GM12878 (cell line): ENCODE data around the gene PCDHB3. TPM values are rescaled to one million over a fixed set of nuclear protein-coding genes. Genes with fewer than 3 reads are reported as not detected.
"Not testable (repeated sequence)": the region's sequence is repeated elsewhere in the genome, so short reads cannot be mapped to it uniquely, and the experiment has no call there.

Experiments
- ATAC-seq: fragments of 200-7000 bp; cut with Tn5 transposase; 3 replicates; pipeline ENCODE4 v1.9.1; 2020; ENCODE audit warnings: mild to moderate bottlenecking, moderate library complexity
- BruUV-seq: library from RNA; stranded (reverse); fragments of 400-500 nt; replicated peaks from 2 replicates; lab custom pipeline; 2021; lab: Mats Ljungman, UMichigan
- CTCF ChIA-PET: fragments of 300-600 bp; sonication (Branson Sonifier 250); formaldehyde crosslinking; extraction: SDS; loops from one replicate; lab custom pipeline; 2021; ENCODE audit warnings: inconsistent platforms; lab: Yijun Ruan, JAX
- POLR2A ChIA-PET: fragments of 350-600 bp; formaldehyde crosslinking; extraction: SDS; loops from one replicate; lab custom pipeline; 2021; ENCODE audit warnings: inconsistent platforms; lab: Charles Lee
- RAD21 ChIA-PET: fragments of 300-600 bp; sonication (Branson Sonifier 250); formaldehyde crosslinking; loops from one replicate; lab custom pipeline; 2023; ENCODE audit warnings: antibody characterized with exemption; ENCODE audit not compliant: unreplicated experiment; lab: Charles Lee
- SMC1A ChIA-PET: fragments of 300-600 bp; sonication (Branson Sonifier 250); formaldehyde crosslinking; loops from one replicate; lab custom pipeline; 2023; ENCODE audit not compliant: unreplicated experiment, uncharacterized antibody; lab: Charles Lee
- DNase-seq: peaks from one replicate; pipeline ENCODE4 v3.0.0-alpha.2; 2011; ENCODE audit warnings: low read depth, low spot score
- FAIRE-seq: peaks from 3 replicates; lab custom pipeline; 2011; peaks lifted over from hg19 to GRCh38; lab: Jason Lieb, UNC
- H2AFZ ChIP-seq: 2 replicates; pipeline ENCODE4 v1.6.0; 2011; ENCODE audit warnings: low read depth, low read length, control low read depth; ENCODE audit not compliant: control insufficient read depth
- H3K27ac ChIP-seq: 2 replicates; pipeline ENCODE4 v1.5.1; 2011; ENCODE audit warnings: control low read depth; ENCODE audit not compliant: control insufficient read depth, insufficient read depth
- H3K27me3 ChIP-seq, 2 experiments: replicated peaks in 1 of 2; 2 replicates each; pipeline versions ENCODE4 v1.6.0 to v1.6.1; 2011; ENCODE audit warnings: low read length in 1 of 2; ENCODE audit not compliant: control insufficient read depth in 2 of 2, insufficient read depth in 2 of 2
- H3K36me3 ChIP-seq, 2 experiments: 2 replicates each; pipeline ENCODE4 v1.5.1; 2011; ENCODE audit warnings: low read length in 1 of 2; ENCODE audit not compliant: control insufficient read depth in 2 of 2, insufficient read depth in 2 of 2
- H3K4me1 ChIP-seq: 2 replicates; pipeline ENCODE4 v1.6.1; 2011; ENCODE audit warnings: mild to moderate bottlenecking, low read length, moderate library complexity, mixed read lengths; ENCODE audit not compliant: control insufficient read depth, insufficient read depth
- H3K4me2 ChIP-seq: 2 replicates; pipeline ENCODE4 v1.6.0; 2011; ENCODE audit warnings: control low read depth; ENCODE audit not compliant: control insufficient read depth, insufficient read depth
- H3K4me3 ChIP-seq: fragments of 200-600 bp; sonication (generic); 2 replicates; pipeline ENCODE4 v1.5.1; 2016
- H3K79me2 ChIP-seq: 2 replicates; pipeline ENCODE4 v1.6.0; 2011; ENCODE audit warnings: low read length; ENCODE audit not compliant: control insufficient read depth, insufficient read depth
- H3K9ac ChIP-seq: 2 replicates; pipeline ENCODE4 v1.8.0; 2011; ENCODE audit warnings: low read length, control low read depth, mixed read lengths; ENCODE audit not compliant: control insufficient read depth, insufficient read depth
- H3K9me3 ChIP-seq: replicated peaks from 3 replicates; pipeline ENCODE4 v1.5.1; 2011; ENCODE audit warnings: mild to moderate bottlenecking, low read length; ENCODE audit not compliant: control insufficient read depth, insufficient read depth
- H4K20me1 ChIP-seq: 2 replicates; pipeline ENCODE4 v1.6.0; 2011; ENCODE audit not compliant: control insufficient read depth, insufficient read depth
- BCL11A ChIP-seq: IDR thresholded peaks from 2 replicates; pipeline ENCODE4 v1.6.1; 2011; ENCODE audit warnings: low read depth, low read length
- LARP7 ChIP-seq: fragments of 450-650 bp; IDR thresholded peaks from 2 replicates; pipeline ENCODE4 v1.6.1; 2017; ENCODE audit warnings: mild to moderate bottlenecking
- MYC ChIP-seq: IDR thresholded peaks from 2 replicates; pipeline ENCODE4 v1.6.1; 2011; ENCODE audit warnings: mild to moderate bottlenecking, low read length, moderate library complexity, inconsistent platforms; ENCODE audit not compliant: insufficient read depth, insufficient replicate concordance, insufficient read length, severe bottlenecking
- STAT3 ChIP-seq: IDR thresholded peaks from 2 replicates; pipeline ENCODE4 v1.6.1; 2011; ENCODE audit warnings: low read depth, low read length, improper control_type of control experiment
- WGBS: methylation state at CpG from one replicate; pipeline ENCODE4 v1.1.6; 2016; ENCODE audit warnings: low lambda C conversion rate; ENCODE audit not compliant: insufficient replicate concordance, insufficient coverage; ENCODE audit errors: missing lambda C conversion rate; 5-methylcytosine and 5-hydroxymethylcytosine counted together
- in situ Hi-C: fragments of 300-500 bp; cut with MboI; formaldehyde crosslinking; loops from 9 replicates; pipeline ENCODE4 v1.14.3; 2018; ENCODE audit warnings: mixed read lengths
- intact Hi-C: fragments of 100-400 bp; cut with micrococcal nuclease; formaldehyde crosslinking; loops from one replicate; pipeline ENCODE4 v1.14.2; 2022; ENCODE audit not compliant: unreplicated experiment
- polyA plus RNA-seq, 11 experiments: library from polyadenylated mRNA; depleted of rRNA in 4 of 11; unstranded in 6 of 11; stranded (reverse) in 5 of 11; fragments of >200 nt; fragmentation: Nextera tagmentation in 4 of 11; fragmentation: Illumina TruSeq in 1 of 11; extraction: Ambion mirVana in 4 of 11; extraction: Trizol in 1 of 11; gene quantifications; 1 replicate in 1 of 11; 2 replicates in 10 of 11; pipeline versions ENCODE4 v1.2.1 to v1.2.3, GENCODE V29; 2011 to 2016; ENCODE audit warnings: inconsistent platforms in 2 of 11, missing spikeins in 2 of 11, low read depth in 1 of 11
- total RNA-seq, 4 experiments: library from RNA; depleted of rRNA in 3 of 4; stranded (reverse); fragments of >200 nt in 3 of 4; fragmentation: Illumina TruSeq in 1 of 4; extraction: Trizol in 1 of 4; gene quantifications; 2 replicates each; pipeline versions ENCODE4 v1.2.1 to v1.2.3, GENCODE V29; 2013 to 2021
- TF ChIP-seq, protein P1 (sequence below): IDR thresholded peaks from 2 replicates; pipeline ENCODE4 v1.6.1; 2012; ENCODE audit warnings: low read depth, low read length, improper control_type of control experiment
- TF ChIP-seq, protein P2 (sequence below): fragments of 450-650 bp; IDR thresholded peaks from 2 replicates; pipeline ENCODE4 v1.6.1; 2017; ENCODE audit warnings: mild to moderate bottlenecking, moderate library complexity

The PCDHB3 gene
- total and polyA plus RNA-seq, 10 of the 15 experiments (the other 5 are each of a cell fraction or from before 2014, with no cell fraction given): not detected

DNA sequence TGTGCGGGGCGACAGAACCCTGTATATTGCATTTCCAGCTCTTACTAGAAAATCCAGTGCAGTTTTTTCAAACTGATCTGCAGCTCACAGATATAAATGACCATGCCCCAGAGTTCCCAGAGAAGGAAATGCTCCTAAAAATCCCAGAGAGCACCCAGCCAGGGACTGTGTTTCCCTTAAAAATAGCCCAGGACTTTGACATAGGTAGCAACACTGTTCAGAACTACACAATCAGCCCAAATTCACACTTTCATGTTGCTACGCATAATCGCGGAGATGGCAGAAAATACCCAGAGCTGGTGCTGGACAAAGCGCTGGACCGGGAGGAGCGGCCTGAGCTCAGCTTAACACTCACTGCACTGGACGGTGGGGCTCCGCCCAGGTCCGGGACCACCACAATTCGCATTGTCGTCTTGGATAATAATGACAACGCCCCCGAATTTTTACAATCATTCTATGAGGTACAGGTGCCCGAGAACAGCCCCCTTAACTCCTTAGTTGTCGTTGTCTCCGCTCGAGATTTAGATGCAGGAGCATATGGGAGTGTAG, 35.5 kb downstream of the PCDHB3 start (continued):
- no peak for TF ChIP-seq MYC
- TF ChIP-seq, protein P1, sequence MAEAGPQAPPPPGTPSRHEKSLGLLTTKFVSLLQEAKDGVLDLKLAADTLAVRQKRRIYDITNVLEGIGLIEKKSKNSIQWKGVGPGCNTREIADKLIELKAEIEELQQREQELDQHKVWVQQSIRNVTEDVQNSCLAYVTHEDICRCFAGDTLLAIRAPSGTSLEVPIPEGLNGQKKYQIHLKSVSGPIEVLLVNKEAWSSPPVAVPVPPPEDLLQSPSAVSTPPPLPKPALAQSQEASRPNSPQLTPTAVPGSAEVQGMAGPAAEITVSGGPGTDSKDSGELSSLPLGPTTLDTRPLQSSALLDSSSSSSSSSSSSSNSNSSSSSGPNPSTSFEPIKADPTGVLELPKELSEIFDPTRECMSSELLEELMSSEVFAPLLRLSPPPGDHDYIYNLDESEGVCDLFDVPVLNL: no peak
- TF ChIP-seq, all 136 proteins: peak for 0

DNA sequence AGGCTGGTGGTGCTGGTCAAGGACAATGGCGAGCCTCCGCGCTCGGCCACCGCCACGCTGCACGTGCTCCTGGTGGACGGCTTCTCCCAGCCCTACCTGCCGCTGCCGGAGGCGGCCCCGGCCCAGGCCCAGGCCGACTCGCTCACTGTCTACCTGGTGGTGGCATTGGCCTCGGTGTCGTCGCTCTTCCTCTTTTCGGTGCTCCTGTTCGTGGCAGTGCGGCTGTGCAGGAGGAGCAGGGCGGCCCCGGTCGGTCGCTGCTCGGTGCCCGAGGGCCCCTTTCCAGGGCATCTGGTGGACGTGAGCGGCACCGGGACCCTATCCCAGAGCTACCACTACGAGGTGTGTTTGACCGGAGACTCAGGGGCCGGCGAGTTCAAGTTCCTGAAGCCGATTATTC, 37.1 kb downstream of the PCDHB3 start:
- not testable (repeated sequence) for FAIRE-seq

DNA sequence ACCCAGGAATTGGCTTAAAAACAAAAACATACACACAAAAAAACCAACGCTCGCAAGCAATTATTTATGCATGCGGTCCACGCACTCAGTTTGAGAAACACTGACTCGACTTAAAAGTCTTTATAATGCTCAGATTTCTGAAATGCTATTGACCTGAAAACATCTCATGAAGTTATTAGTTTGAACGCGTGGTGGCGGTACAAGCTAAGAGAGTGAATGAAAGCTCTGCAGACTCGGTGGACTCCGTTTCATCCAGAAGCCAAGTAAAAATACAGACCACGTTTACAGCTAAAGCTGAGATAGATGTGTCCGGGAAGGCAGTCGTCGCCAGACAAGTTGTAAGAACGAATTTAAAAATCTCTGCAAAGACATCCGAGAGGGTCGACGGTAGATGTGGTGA, 49.5 kb downstream of the PCDHB3 start, which contains the start of gene PCDHB6:
TSS of gene PCDHB6 (plus strand) at position 246 of the 400 bp plus-strand sequence. CDS start 201 bp downstream, outside the sequence.
- H3K9ac ChIP-seq: no peak within 1 kb of the TSS
- DNase-seq: no peak
- ChIA-PET RAD21 (no interaction called here), POLR2A (no interaction called here), CTCF (interaction anchor here (0.6 to 1.7 kb wide), 2 partner anchors 149 to 414 kb away, joined by 4 read pairs; no protein-coding TSS in a partner anchor), SMC1A (no interaction called here)
- H3K4me1 ChIP-seq: no peaks in the 10 kb centered on the region
- H3K4me3 ChIP-seq: no peak within 1 kb of the TSS
- no TSS peak for BruUV-seq
- H3K27ac ChIP-seq: no peak within 1 kb of the TSS
- no peaks in the 10 kb centered on the region; the same call in 1 of the 3 replicates for H3K9me3 ChIP-seq
- no peak for FAIRE-seq
- in situ Hi-C loops (no loop called here), intact Hi-C loops (no loop called here)
- no peak; the same call in 2 of the 3 replicates for ATAC-seq
- no peaks in the 10 kb centered on the region for H3K27me3 ChIP-seq
- 29% methylated on average over 18 of the region's 18 CpGs for WGBS
- TF ChIP-seq LARP7 (no peak), BCL11A (no peak), STAT3 (no peak)
- TF ChIP-seq, protein P2, sequence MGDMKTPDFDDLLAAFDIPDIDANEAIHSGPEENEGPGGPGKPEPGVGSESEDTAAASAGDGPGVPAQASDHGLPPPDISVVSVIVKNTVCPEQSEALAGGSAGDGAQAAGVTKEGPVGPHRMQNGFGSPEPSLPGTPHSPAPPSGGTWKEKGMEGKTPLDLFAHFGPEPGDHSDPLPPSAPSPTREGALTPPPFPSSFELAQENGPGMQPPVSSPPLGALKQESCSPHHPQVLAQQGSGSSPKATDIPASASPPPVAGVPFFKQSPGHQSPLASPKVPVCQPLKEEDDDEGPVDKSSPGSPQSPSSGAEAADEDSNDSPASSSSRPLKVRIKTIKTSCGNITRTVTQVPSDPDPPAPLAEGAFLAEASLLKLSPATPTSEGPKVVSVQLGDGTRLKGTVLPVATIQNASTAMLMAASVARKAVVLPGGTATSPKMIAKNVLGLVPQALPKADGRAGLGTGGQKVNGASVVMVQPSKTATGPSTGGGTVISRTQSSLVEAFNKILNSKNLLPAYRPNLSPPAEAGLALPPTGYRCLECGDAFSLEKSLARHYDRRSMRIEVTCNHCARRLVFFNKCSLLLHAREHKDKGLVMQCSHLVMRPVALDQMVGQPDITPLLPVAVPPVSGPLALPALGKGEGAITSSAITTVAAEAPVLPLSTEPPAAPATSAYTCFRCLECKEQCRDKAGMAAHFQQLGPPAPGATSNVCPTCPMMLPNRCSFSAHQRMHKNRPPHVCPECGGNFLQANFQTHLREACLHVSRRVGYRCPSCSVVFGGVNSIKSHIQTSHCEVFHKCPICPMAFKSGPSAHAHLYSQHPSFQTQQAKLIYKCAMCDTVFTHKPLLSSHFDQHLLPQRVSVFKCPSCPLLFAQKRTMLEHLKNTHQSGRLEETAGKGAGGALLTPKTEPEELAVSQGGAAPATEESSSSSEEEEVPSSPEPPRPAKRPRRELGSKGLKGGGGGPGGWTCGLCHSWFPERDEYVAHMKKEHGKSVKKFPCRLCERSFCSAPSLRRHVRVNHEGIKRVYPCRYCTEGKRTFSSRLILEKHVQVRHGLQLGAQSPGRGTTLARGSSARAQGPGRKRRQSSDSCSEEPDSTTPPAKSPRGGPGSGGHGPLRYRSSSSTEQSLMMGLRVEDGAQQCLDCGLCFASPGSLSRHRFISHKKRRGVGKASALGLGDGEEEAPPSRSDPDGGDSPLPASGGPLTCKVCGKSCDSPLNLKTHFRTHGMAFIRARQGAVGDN: no peak
- H4K20me1 ChIP-seq: no peaks in the 10 kb centered on the region
- no peak within 1 kb of the TSS for H3K4me2 ChIP-seq
- no peaks in the 10 kb centered on the region for H3K79me2 ChIP-seq
- H2AFZ ChIP-seq: no peak within 1 kb of the TSS
- no peaks in the 10 kb centered on the region for H3K36me3 ChIP-seq

More for the DNA sequence above, 37.1 kb downstream of the PCDHB3 start:
- H2AFZ ChIP-seq, intact Hi-C loops, H3K9me3 ChIP-seq, H3K4me1 ChIP-seq, H3K27me3 ChIP-seq, DNase-seq, H3K79me2 ChIP-seq, H3K9ac ChIP-seq, H3K36me3 ChIP-seq, CTCF ChIA-PET, RAD21 ChIA-PET, BruUV-seq, H4K20me1 ChIP-seq, in situ Hi-C loops, H3K4me3 ChIP-seq, H3K4me2 ChIP-seq, SMC1A ChIA-PET, H3K27ac ChIP-seq, ATAC-seq, POLR2A ChIA-PET: not testable (repeated sequence)
- WGBS: 76% methylated on average over 22 of the region's 34 CpGs
